Mucosa of gallbladder (tissue), 1 donor: ENCODE results near the gene ARHGAP24. TPM values are rescaled to one million over a fixed set of nuclear protein-coding genes. Genes with fewer than 3 reads are reported as not detected.

Experiments used
- DNase-seq: peaks from one replicate; pipeline ENCODE4 v3.0.0-alpha.2; 2020; ENCODE audit warnings: low spot score
- total RNA-seq: library from RNA; stranded (reverse); gene quantifications from one replicate; pipeline ENCODE4 v1.2.1, GENCODE V29; 2021
- donor health status: DM: no; HTN: no; CAD: no.

ARHGAP24 gene
- total RNA-seq, 1 donor from 2014 or later = 13.6 TPM

GRCh38 chr4:85580489-85580888, 105.5 kb downstream of the ARHGAP24 start:
- DNase-seq = no peak

- no peak for DNase-seq
Measured at GRCh38 chr4:85587952-85588351, 113.0 kb downstream of the ARHGAP24 start.

- no peak for DNase-seq
Measured at GRCh38 chr4:85591406-85592098, 116.6 kb downstream of the ARHGAP24 start.

- DNase-seq = no peak
Measured at GRCh38 chr4:85595098-85595775, 120.3 kb downstream of the ARHGAP24 start.

GRCh38 chr4:85595796-85596559, 121.0 kb downstream of the ARHGAP24 start:
- DNase-seq = no peak

- no peak for DNase-seq
Measured at GRCh38 chr4:85598936-85599335, 124.0 kb downstream of the ARHGAP24 start.

GRCh38 chr4:85600501-85600900, 125.6 kb downstream of the ARHGAP24 start:
- no peak for DNase-seq

GRCh38 chr4:85603437-85604336, 128.7 kb downstream of the ARHGAP24 start:
- DNase-seq = no peak

- DNase-seq = no peak
Measured at GRCh38 chr4:85606505-85606904, 131.6 kb downstream of the ARHGAP24 start.

GRCh38 chr4:85607624-85608023, 132.7 kb downstream of the ARHGAP24 start:
- no peak for DNase-seq

- no peak for DNase-seq
Measured at GRCh38 chr4:85610450-85610849, 135.5 kb downstream of the ARHGAP24 start.

GRCh38 chr4:85611661-85612060, 136.7 kb downstream of the ARHGAP24 start:
- DNase-seq = no peak

- no peak for DNase-seq
Measured at GRCh38 chr4:85613901-85614300, 139.0 kb downstream of the ARHGAP24 start.

- no peak for DNase-seq
Measured at GRCh38 chr4:85615952-85616351, 141.0 kb downstream of the ARHGAP24 start.

- no peak for DNase-seq
Measured at GRCh38 chr4:85617202-85617601, 142.3 kb downstream of the ARHGAP24 start.

GRCh38 chr4:85632981-85633380, 158.0 kb downstream of the ARHGAP24 start:
- no peak for DNase-seq

GRCh38 chr4:85637778-85638177, 162.8 kb downstream of the ARHGAP24 start:
- no peak for DNase-seq

GRCh38 chr4:85639946-85640345, 165.0 kb downstream of the ARHGAP24 start:
- DNase-seq = no peak

GRCh38 chr4:85642356-85643100, 167.6 kb downstream of the ARHGAP24 start:
- DNase-seq = no peak

GRCh38 chr4:85644061-85644460, 169.1 kb downstream of the ARHGAP24 start:
- no peak for DNase-seq

GRCh38 chr4:85650908-85651307, 176.0 kb downstream of the ARHGAP24 start:
- no peak for DNase-seq
